Colonic mucosa (tissue), 4 donors: ENCODE data around the gene PDSS2. TPM values are rescaled to one million over a fixed set of nuclear protein-coding genes. Genes with fewer than 3 reads are reported as not detected.

Source experiments
- DNase-seq: peaks from one replicate; pipeline ENCODE4 v3.0.0-alpha.2; 2020
- H3K27ac ChIP-seq: fragments of 200-600 bp; one replicate; pipeline ENCODE4 v1.8.0; 2021
- H3K27me3 ChIP-seq: fragments of 200-600 bp; one replicate; pipeline ENCODE4 v1.8.0; 2021
- H3K36me3 ChIP-seq: fragments of 200-600 bp; one replicate; pipeline ENCODE4 v1.8.0; 2021
- H3K4me1 ChIP-seq: fragments of 200-600 bp; one replicate; pipeline ENCODE4 v1.8.0; 2021; ENCODE audit warnings: mild to moderate bottlenecking
- H3K4me3 ChIP-seq: fragments of 200-600 bp; one replicate; pipeline ENCODE4 v1.8.0; 2021
- H3K9ac ChIP-seq, 2 donors: one replicate each; pipeline ENCODE4 v1.7.0; 2013; ENCODE audit warnings: control low read depth in 2 of 2, low read depth in 2 of 2, low read length in 2 of 2
- H3K9me3 ChIP-seq: fragments of 200-600 bp; one replicate; pipeline ENCODE4 v1.8.0; 2021
- intact Hi-C: fragments of 100-400 bp; cut with DNase I; formaldehyde crosslinking; loops from one replicate; pipeline ENCODE4 v1.14.1; 2022
- total RNA-seq, 2 donors: library from RNA; stranded (reverse); fragmentation: NEBNext Ultra II Directional in 1 of 2; extraction: Animal tissue kit (Norgen Biotek cat#: 25700) in 1 of 2; gene quantifications; one replicate each; pipeline ENCODE4 v1.2.1, GENCODE V29; 2021
- TF ChIP-seq, protein P1 (sequence below): fragments of 200-600 bp; IDR thresholded peaks from one replicate; pipeline ENCODE4 v1.8.0; 2022; ENCODE audit warnings: antibody characterized with exemption, mild to moderate bottlenecking
- donor health status: healthy.
- donor health status: DM: no; HTN: no; CAD: no.
- donor health status: DM: no; HTN: no; CAD: no.

Gene PDSS2
- total RNA-seq, 2 donors from 2014 or later, result 26.3 to 35.7 TPM

DNA sequence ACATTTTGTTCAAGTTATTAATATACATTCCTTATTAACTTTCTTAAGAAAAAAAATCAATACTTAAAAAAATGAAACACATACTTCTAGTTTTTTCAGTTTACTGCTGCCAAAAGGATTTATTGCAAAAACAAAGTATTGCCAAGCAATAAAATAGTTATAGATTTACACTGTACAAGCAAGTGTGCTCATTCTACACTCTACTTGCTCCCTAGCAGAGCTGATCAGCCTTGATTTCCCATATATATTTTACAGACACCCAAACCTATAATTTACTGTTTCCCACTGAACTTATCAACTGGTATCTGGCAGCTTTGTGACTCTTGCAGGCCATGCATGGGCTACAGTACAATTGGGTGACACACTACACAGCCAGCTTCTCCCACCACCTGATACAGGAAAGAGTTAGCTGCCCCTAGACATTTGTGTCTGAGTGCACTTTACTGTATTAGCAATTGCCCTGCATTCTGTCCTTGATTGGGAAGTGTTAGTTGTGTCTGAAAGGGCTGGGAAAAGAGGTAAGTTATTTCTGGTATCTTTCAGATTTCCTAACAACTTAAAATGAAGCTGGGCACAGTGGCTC lies 188.1 kb downstream of the PDSS2 start:
- Histone ChIP-seq H3K9ac (no peak overlapping the region), H3K27ac (no peak overlapping the region), H3K4me1 (no peaks in the 10 kb centered on the region), H3K36me3 (no peaks in the 10 kb centered on the region), H3K4me3 (no peak overlapping the region), H3K27me3 (no peaks in the 10 kb centered on the region), H3K9me3 (no peaks in the 10 kb centered on the region)
- intact Hi-C loops, result no loop called here
- no peak for DNase-seq
- TF ChIP-seq, protein P1, sequence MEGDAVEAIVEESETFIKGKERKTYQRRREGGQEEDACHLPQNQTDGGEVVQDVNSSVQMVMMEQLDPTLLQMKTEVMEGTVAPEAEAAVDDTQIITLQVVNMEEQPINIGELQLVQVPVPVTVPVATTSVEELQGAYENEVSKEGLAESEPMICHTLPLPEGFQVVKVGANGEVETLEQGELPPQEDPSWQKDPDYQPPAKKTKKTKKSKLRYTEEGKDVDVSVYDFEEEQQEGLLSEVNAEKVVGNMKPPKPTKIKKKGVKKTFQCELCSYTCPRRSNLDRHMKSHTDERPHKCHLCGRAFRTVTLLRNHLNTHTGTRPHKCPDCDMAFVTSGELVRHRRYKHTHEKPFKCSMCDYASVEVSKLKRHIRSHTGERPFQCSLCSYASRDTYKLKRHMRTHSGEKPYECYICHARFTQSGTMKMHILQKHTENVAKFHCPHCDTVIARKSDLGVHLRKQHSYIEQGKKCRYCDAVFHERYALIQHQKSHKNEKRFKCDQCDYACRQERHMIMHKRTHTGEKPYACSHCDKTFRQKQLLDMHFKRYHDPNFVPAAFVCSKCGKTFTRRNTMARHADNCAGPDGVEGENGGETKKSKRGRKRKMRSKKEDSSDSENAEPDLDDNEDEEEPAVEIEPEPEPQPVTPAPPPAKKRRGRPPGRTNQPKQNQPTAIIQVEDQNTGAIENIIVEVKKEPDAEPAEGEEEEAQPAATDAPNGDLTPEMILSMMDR, result no peak

DNA sequence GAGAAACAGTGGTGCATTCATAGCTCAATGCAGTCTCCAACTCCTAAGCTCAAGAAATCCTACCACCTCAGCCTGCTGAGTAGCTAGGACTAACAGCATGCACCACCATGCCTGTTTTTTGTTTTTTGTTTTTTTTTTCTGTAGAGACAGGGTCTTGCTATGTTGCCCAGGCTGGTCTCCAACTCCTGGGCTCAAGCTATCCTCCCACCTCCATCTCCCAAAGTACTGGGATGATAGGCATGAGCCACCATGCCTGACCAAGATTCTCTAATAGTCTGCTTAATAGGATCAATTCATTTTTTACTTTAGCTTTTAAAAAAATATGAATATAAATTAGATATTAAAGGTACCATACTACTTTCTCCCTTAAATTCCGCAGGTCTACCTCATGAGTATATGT lies 191.7 kb downstream of the PDSS2 start:
- Histone ChIP-seq H3K27me3 (no peaks in the 10 kb centered on the region), H3K4me1 (no peaks in the 10 kb centered on the region)
- no peak for DNase-seq

DNA sequence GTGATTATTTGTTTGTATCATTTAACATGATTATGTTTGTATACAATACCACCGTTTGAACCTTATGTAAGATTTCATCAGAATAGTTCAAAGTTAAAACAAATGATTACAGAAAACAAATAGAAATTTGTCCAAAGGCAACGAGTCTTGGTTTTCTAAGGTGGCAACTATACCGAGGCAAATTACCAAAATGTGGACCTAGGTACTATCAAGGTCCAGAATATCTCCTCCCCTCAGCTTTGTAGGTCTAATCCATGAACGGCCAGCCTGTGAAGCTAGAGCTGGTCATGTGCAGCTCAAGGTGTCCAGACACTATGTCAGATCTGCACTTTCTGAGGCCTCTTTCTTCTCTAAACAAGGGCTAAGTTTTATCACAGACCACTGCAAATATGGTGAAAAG lies 192.4 kb downstream of the PDSS2 start:
- Histone ChIP-seq H3K9ac (no peak overlapping the region), H3K4me3 (no peak overlapping the region), H3K27me3 (no peaks in the 10 kb centered on the region), H3K36me3 (no peaks in the 10 kb centered on the region), H3K27ac (no peak overlapping the region), H3K9me3 (no peaks in the 10 kb centered on the region), H3K4me1 (no peaks in the 10 kb centered on the region)
- TF ChIP-seq, protein P1, result no peak
- intact Hi-C loops, result no loop called here
- DNase-seq, result no peak

More for the DNA sequence above, 191.7 kb downstream of the PDSS2 start:
- intact Hi-C loops, result no loop called here
- no peak overlapping the region for H3K4me3 ChIP-seq
- no peaks in the 10 kb centered on the region for H3K9me3 ChIP-seq
- H3K36me3 ChIP-seq, result no peaks in the 10 kb centered on the region
- no peak overlapping the region for H3K9ac ChIP-seq
- H3K27ac ChIP-seq, result no peak overlapping the region
- TF ChIP-seq, protein P1, result no peak

DNA sequence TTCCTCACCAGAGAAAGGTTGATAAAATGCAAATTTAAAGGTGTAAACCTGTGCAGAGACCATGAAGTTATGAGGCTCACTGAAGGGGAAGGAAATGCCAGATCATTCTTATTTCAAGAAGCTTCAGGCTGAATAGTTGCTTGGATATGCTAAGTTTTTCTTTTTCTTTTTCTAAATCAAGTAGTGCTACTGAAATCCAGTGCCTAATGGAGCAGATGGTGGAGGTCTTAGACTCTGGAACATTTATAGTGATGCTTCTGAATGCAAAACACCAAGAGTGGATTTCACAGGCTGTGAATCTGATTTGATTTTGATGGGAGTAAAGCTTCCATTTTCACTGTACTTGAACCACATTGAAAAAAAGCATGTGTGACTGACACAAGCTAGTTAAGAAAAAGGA lies 192.8 kb downstream of the PDSS2 start:
- intact Hi-C loops, result no loop called here
- TF ChIP-seq, protein P1, result no peak
- Histone ChIP-seq H3K27ac (no peak overlapping the region), H3K4me3 (no peak overlapping the region), H3K36me3 (no peaks in the 10 kb centered on the region), H3K4me1 (no peaks in the 10 kb centered on the region), H3K9ac (no peak overlapping the region), H3K9me3 (no peaks in the 10 kb centered on the region), H3K27me3 (no peaks in the 10 kb centered on the region)
- DNase-seq, result no peak

DNA sequence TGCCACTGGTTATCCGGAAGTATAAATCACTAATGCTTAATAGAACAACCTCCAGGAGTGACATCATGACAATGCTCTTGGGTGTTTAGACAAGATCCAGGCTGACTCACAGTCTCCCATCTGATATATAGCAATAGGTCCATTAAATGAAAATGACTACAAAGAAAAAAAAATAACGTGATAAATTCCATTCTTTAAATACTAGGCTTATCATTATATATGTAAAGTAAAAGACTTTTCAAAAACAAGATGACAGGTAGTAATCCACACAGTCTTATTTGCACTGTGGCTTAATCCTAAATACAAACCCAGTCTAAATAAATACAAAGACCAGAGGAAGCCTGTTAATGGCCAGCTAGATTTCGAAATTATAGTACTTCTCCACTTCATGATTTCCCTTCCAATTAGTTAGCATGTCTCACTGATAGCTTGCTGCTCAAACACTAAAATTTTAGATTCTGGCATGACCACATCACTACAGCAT lies 195.0 kb downstream of the PDSS2 start:
- Histone ChIP-seq H3K27ac (no peak overlapping the region), H3K9ac (no peak overlapping the region), H3K4me3 (no peak overlapping the region), H3K36me3 (no peaks in the 10 kb centered on the region), H3K27me3 (no peaks in the 10 kb centered on the region), H3K4me1 (no peaks in the 10 kb centered on the region), H3K9me3 (no peaks in the 10 kb centered on the region)
- no peak for DNase-seq
- TF ChIP-seq, protein P1, result no peak
- intact Hi-C loops, result no loop called here
